AG04449 (cell line): ENCODE results near the gene ECHDC3.

ENCODE experiments used
- CTCF ChIA-PET: fragments of 350-600 bp; formaldehyde crosslinking; extraction: SDS; loops from one replicate; lab custom pipeline; 2021; ENCODE audit warnings: antibody characterized with exemption; lab: Yijun Ruan, JAX
- POLR2A ChIA-PET: fragments of 400-600, 350-600 bp; formaldehyde crosslinking; extraction: SDS; loops from one replicate; lab custom pipeline; 2020; ENCODE audit warnings: antibody characterized with exemption, inconsistent platforms; lab: Yijun Ruan, JAX
- DNase-seq: peaks from one replicate; pipeline ENCODE4 v3.0.0-alpha.2; 2010; ENCODE audit warnings: low read depth, low spot score
- H3K4me3 ChIP-seq: 2 replicates; pipeline ENCODE4 v1.5.1; 2011; ENCODE audit warnings: low read depth, mild to moderate bottlenecking, control low read depth, low read length
- TF ChIP-seq, protein P1 (sequence below): IDR thresholded peaks from one replicate; pipeline ENCODE4 v1.5.1; 2011; ENCODE audit warnings: mild to moderate bottlenecking, moderate library complexity, low read length, control low read depth, inconsistent platforms; ENCODE audit not compliant: insufficient read depth; ENCODE audit errors: missing control alignments

ECHDC3 gene

DNA sequence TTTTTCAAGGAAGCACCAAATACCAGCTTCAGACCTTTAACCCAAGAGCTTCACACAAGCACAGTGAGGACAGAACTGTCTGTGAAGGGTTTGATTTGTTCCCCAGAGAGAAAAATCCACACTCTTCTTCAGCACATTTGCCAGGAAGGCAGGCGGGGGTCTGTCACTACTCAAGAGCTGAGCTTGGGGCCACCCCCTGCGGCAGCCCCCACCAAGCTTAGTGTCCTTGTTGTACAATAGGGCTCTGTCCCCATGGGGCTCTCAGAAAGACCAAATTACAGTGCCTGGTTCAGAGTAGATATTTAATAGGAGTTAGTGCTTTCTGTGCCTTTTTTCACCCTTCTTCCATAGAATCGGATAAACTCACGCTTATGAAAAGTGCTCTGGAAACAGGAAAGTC, 12.4 kb downstream of the ECHDC3 start:
- H3K4me3 ChIP-seq, result no peak overlapping the region
- TF ChIP-seq, protein P1, sequence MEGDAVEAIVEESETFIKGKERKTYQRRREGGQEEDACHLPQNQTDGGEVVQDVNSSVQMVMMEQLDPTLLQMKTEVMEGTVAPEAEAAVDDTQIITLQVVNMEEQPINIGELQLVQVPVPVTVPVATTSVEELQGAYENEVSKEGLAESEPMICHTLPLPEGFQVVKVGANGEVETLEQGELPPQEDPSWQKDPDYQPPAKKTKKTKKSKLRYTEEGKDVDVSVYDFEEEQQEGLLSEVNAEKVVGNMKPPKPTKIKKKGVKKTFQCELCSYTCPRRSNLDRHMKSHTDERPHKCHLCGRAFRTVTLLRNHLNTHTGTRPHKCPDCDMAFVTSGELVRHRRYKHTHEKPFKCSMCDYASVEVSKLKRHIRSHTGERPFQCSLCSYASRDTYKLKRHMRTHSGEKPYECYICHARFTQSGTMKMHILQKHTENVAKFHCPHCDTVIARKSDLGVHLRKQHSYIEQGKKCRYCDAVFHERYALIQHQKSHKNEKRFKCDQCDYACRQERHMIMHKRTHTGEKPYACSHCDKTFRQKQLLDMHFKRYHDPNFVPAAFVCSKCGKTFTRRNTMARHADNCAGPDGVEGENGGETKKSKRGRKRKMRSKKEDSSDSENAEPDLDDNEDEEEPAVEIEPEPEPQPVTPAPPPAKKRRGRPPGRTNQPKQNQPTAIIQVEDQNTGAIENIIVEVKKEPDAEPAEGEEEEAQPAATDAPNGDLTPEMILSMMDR, result no peak
- no peak for DNase-seq
- ChIA-PET CTCF (interaction anchor here (0.9 to 8.0 kb wide), 5 partner anchors 11 to 241 kb away, joined by 4 to 198 read pairs (median 4); partner anchors contain the start of gene ECHDC3), POLR2A (no interaction called here)

DNA sequence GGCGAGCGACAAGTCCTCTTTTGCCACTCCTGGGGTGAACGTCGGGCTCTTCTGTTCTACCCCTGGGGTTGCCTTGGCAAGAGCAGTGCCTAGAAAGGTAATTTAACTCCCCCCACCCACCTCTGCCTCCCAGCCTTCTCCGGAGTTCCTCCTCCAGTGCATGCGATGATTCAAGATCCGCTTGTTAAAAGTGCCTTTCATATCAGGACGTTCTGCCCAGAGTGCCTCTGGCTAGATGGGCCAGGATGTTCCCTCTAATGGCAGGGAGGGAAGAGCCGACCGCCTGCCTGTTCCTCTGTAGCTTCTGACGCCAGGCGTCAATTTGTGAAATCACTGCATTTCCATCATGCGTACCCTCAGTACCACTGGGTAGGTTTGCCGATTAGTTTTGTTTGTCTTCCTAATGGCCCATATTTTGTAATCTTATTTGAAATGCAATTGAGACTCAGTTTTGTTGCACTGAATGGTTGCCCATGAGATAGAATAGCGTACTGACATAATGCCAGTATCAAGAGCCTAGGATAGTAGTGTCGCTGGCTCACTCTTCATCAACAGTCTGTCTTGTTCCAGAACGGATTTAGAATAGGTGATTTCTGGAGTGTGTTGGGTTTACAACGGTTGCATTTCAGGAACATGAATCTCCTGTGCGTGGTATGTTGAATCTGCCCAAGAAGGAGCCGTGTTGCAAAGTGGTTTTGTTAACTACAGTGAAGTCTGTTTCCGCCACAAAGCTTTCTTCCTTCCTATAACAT, 13.5 kb downstream of the ECHDC3 start:
- CTCF ChIA-PET, result interaction anchor here (0.8 to 8.0 kb wide), 6 partner anchors 7 to 331 kb away, joined by 5 to 198 read pairs (median 18); no protein-coding TSS in a partner anchor
- no peak for DNase-seq
- POLR2A ChIA-PET, result no interaction called here
- H3K4me3 ChIP-seq, result no peak overlapping the region
- TF ChIP-seq, protein P1, result no peak

DNA sequence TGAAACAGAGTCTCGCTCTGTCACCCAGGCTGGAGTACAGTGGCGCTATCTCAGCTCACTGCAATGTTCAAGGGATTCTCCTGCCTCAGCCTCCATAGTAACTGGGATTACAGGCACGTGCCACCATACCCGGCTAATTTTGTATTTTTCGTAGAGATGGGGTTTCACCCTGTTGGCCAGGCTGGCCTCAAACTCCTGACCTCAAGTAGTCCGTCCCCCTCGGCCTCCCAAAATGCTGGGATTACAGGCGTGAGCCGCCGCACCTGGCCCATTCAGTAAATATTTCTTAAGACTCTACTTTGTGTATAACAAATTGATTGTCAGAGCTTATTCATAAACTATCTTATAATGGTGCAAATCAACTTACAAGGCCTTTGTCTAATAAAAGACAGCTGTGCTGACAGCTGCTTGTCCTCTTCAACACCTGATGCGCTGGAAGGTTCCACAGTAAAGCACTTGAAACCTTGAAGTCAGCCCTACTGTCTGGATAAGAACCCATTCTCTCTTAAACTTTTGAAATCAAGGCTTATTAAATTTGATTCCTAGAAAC, 14.7 kb downstream of the ECHDC3 start:
- no peak overlapping the region for H3K4me3 ChIP-seq
- CTCF ChIA-PET, result interaction anchor here (0.8 to 8.0 kb wide), 18 partner anchors 9 to 474 kb away, joined by 3 to 198 read pairs (median 8); no protein-coding TSS in a partner anchor
- no peak for DNase-seq
- TF ChIP-seq, protein P1, result no peak
- POLR2A ChIA-PET, result no interaction called here

DNA sequence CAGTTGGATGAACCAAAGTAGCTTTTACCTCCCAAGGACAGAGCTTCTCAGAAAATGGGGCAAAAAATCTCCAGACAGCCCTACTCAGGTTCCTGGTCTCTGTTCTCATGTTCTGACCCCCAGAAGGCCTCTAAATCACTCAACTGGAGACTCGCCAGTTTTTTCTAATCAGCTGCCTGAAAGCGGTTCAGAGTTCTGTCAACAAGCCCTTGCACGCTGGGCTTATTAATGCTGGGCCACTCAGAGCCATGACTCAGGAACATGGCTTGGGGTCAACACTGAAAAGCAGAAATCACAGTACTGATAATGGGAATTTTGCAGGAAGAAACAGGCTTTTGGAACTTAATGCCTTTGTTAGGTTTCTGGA, 15.3 kb downstream of the ECHDC3 start:
- POLR2A ChIA-PET, result no interaction called here
- CTCF ChIA-PET, result interaction anchor here (0.6 to 8.0 kb wide), 36 partner anchors 9 to 475 kb away, joined by 3 to 198 read pairs (median 5); no protein-coding TSS in a partner anchor
- TF ChIP-seq, protein P1, result no peak
- DNase-seq, result peak; percentile 29
- no peak overlapping the region for H3K4me3 ChIP-seq

DNA sequence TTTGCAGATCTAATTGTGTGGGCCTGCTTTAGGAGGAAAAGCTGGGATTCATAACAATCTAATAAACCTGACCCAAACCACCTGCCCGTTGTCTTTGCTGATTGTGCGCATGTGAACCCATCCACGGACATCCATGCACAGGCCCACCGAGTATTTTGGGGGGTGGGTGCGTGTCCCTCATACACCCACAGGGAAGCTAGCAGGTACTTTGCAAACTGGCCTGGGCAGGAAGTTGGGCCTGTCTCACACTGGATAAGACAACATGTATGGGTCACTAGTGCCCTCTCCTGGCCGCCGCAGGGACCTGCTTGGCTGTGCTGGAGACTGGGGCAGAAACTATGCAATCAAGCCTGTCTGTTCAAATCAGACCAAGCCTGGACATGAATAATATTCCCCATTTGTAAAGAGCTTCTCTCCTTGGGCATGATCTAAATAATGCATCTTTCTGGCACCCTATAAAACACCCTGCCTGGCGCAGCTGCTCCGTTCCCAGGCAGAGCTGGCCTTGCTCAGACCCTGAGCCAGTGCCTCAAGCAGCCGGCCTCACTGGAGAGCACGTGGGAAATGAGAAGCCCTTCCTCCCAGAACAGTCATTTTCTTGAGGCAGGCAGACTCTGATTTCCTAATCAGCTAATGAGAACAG, 15.8 kb downstream of the ECHDC3 start:
- TF ChIP-seq, protein P1, result peak; percentile 92
- no peak overlapping the region for H3K4me3 ChIP-seq
- ChIA-PET POLR2A (no interaction called here), CTCF (interaction anchor here (0.6 to 8.0 kb wide), 40 partner anchors 8 to 475 kb away, joined by 3 to 198 read pairs (median 5); no protein-coding TSS in a partner anchor)
- no peak for DNase-seq
